GM18861 (cell line): Measurements from ENCODE around the gene TASP1.

Source experiments
- ATAC-seq: cut with Tn5 transposase; IDR thresholded peaks from one replicate; pipeline ENCODE4 v1.9.1; 2021; ENCODE audit not compliant: unreplicated experiment

TASP1 gene

DNA sequence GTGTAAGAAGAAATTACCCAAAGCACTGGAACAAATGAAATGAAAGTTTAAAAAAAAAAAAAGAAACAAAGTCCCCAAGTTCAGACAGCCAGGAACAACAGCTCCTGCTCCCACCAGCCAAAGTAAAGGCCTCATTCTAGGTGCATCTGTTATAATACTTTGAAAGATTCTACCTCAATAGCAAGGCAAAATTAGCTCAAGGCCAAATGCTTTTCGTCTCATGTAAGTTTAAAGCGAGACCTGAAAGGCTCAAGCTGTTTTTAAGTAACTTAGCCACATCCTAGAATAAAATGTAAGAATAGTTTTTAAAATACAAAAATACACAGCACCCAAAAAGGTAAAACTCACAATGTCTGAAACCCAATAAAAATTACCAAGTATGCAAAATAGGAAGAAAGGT is 64.7 kb downstream of the TASP1 start:
- no peak for ATAC-seq

DNA sequence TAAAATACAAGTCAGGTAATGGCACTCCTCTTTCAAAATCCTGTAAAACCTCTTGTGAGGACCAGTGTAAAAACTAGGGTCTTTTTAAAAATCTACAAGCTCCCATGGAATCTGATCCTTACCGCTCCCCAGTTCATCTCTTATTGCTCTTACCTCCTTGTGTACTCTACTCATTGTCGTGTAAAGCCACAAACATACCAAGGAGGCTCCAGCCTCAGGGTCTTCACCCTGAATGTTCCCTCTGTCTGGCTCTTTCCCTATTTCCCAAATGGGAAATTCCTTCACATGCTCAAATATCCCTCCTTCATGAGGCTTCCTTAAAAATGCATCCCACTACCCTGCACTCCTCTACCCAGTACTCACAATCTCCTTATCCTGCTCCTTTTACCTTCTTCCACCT is 67.1 kb downstream of the TASP1 start:
- ATAC-seq = no peak

DNA sequence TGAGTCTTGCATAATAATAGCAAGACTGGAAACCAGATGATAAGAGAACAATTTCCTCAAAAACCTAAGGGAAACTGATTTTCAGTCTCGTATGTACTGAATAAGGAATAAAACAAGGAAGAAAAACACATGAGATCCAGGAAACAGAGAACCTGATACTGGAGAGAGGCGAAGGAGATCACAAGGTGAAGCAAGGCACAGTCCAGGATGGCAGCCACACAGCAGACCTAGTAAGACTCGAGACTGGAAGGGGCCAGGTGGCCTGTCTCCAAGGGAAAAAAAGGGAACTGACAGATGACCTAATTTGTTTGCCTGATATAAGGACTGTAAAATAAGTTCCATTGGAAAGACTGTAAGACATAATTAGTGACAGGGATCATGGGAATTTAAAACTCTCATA is 71.1 kb downstream of the TASP1 start:
- no peak for ATAC-seq

DNA sequence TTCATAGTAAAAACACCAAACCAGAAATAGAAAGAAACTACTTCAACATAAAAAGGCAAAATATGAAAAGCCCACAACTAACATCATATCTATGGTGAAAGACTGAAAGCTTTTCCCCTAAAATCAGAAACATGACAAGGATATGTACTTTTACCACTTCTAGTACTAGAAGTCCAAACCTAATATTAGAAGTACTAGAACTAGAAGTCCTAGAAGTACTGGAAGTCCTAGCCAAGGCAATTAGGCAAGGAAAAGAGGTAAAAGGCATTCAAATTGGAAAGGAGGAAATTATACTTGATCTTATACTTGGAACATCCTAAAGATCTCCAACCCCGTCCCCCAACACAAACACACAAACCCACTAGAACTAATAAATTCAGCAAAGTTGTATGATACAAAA is 74.9 kb downstream of the TASP1 start:
- ATAC-seq = no peak

DNA sequence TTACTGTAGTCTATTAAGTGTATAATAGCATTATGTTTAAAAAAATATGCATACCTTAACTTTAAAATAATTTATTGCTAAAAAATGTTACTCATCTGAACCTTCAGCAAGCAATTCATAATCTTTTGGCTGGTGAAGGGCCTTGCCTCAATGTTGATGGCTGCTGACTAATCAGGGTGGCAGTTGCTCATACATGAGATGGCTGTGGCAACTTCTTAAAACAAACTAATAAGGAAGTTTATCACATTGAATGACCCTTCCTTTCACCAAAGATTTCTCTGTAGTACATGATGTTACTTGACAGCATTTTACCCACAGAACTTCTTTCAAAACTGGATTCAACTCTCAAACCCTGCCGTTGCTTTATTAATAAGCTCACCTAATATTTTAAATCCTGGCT is 84.0 kb downstream of the TASP1 start:
- ATAC-seq = no peak

DNA sequence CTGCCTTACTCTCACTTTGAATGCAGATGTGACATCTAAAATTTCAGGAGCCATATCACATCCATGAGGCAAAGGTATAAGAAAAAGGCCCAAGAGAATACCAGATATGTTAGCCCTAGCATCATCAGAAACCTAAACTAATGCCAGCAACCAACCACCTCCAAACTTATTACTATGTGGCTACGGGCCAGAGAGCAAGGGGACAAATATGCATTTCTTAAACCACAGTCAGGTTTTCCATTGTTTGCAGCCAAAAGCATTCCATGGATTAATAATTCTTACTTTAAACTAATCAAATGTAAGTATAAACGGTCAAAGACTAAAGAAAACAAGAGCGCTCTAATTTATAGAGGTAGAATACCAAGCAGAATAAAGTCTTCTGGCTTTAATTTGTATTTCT is 84.7 kb downstream of the TASP1 start:
- no peak for ATAC-seq

DNA sequence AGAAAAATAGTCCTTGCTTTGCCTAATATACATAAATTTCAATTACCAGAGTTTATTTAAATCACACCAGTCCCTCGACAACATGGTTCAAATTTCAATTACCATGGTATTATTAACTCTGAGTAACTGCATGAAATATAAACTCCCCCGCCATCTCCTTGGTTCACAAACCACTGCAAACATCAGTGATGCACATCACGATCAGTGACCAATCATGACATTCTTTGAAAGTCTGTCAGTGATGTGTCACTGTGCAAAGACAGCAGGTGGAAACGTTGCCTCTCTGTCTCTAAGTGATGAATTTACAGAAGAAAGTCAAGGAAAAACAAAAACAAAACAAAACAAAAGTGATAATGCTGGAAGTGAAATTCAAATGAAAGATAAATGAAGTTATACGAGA is 86.7 kb downstream of the TASP1 start:
- ATAC-seq = no peak

DNA sequence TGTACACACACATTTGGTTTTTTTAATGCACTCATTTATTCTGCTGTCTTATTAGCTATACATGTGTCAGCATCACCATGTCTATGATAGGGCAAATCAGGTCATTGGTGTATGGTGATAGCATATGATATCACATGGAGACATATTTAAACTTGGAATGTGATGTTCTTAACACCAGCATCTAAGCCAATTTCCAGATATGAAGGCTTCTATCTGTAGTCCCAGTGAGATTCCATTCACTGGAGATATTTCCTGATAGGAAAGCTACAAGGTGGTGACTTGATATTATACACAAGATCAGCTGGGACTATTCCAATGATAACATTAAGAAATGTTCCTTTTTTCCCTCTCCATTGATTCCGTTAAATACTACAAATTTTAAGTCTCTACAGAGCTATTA is 89.3 kb downstream of the TASP1 start:
- no peak for ATAC-seq

DNA sequence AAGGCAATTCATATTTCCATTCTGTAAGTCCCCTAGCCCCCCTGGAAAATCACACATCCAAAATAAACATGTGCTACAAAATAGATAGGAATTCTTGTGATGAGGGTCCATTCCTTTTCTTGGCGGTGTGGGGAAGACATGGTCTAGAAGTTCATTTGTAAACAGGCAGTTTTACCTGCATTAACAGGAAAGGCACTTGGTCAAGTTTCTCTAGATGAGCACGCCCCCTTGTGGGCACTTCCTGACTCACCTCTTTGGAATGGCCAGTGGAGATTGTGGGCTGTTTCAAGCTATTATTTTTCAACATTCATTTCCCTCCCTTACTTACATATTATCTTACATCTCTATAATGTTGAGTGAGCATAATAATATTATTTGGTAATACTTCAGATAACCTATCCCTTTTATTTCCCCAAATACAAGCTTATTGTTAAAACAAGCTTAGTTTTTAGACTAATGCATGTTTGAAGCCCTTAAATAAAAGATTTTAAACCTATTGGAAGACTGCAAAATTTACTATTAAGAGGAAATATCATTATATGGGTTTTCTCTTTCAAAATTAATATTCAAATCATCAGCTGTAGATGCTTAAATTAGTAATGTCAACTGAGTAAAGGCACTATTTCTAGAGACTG is 92.1 kb downstream of the TASP1 start:
- peak; percentile 72 for ATAC-seq

DNA sequence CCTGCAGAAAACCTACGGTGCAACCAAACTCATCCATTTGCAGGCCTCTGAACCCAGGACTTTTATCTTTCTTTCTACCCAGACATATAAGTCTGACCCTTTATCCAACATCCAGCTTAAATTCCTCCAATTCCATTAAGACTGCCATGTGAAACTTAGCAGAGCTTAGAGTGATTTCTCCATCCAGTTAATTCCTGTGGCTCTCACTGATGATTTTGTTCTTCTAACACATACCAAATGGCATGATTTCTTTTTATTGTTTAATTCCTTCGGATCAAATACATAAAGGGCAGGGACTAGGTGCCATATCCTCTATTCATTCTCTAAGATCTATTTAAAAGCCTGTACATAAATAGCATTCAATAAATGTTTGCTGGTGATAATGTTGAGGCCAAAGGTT is 92.9 kb downstream of the TASP1 start:
- ATAC-seq = no peak

DNA sequence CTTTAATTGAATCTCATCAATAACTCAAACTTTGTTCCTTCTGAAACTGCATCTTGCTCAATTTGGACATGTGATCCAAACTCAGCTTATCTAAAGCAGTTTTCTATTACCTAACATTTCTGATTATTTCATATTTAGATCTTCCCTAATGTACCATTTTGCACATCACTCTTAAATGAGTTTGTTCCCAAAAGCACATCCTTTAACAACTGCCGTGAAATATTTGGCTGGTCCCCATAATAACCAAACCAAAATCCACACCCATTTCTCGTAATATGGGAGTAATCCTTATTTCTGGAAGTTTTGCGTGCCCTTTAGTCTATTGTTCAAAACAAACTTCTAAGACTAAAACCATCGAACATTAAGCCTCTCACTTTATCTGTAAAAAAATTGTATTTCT is 94.9 kb downstream of the TASP1 start:
- ATAC-seq = no peak

DNA sequence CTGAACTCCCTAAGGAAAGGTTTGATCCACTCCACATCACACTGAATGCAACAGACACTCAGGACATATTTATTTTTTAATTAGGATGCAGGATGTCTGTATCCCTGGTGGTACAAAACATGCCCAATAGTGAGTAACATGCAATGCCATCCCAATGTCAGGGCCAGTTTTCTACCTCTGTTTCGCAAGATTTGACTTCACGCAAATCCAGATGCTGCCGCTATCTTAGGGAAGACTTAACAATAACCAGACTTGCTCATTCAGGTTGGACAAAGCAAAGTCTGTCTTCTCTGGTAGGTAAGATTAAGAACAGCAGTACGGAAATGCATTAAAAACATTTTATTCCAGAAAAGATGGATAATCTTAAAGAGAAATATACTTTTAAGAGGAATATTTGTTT is 103.1 kb downstream of the TASP1 start:
- no peak for ATAC-seq

DNA sequence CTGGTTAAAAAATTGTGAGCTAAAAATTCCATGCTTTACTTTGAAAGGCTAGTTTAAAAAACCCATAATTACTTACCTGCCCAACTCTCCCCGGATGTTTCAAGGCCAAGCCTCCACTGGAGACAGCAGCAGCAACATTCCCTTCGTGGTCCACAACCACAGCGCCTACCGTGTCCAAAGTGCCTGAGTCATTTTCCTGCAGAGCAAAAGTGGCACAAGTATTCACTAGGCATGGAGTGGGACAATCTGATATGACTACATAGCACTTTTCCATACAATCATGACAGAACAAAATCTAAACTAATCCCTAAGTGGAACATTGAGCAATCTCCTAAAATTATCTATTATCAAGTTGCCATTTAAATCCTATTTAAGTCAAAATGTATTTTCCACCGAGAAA is 104.8 kb downstream of the TASP1 start:
- ATAC-seq = no peak

DNA sequence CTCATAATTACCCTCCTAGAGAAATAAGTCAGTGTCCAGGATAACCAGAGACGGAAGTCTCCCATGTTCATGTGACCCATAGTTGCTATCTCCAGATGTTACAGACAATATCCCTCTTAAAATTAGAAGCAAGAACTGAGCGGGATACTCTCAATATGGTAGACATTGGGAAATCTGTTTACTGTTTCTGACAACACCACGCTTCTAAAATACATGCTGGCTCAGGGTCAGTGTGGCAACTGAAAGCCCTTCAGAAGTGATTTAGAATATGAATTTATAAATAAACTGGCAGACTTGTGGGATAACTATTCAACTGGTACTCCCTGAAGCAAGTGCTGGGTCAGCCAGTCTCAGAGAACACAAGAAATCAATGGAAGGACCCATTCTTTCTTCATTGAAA is 108.6 kb downstream of the TASP1 start:
- no peak for ATAC-seq

DNA sequence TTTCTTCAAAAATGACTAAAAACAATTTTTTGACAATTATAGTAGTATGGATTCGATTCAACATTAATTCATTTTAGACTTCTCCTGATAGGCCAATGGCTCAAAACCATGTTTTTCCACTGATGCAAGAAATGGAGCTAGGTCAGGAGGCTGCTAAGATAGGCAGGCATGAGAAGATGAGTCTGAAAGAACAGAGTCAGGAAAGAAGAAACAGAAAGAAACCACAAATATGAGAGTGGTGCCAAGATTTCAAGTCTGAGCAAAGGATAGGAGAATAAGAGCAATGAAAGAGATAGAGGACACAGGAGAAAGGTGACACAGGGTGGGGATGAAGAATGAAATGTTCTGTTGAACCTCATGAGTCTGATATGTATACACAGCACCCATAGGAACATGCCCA is 112.2 kb downstream of the TASP1 start:
- no peak for ATAC-seq

DNA sequence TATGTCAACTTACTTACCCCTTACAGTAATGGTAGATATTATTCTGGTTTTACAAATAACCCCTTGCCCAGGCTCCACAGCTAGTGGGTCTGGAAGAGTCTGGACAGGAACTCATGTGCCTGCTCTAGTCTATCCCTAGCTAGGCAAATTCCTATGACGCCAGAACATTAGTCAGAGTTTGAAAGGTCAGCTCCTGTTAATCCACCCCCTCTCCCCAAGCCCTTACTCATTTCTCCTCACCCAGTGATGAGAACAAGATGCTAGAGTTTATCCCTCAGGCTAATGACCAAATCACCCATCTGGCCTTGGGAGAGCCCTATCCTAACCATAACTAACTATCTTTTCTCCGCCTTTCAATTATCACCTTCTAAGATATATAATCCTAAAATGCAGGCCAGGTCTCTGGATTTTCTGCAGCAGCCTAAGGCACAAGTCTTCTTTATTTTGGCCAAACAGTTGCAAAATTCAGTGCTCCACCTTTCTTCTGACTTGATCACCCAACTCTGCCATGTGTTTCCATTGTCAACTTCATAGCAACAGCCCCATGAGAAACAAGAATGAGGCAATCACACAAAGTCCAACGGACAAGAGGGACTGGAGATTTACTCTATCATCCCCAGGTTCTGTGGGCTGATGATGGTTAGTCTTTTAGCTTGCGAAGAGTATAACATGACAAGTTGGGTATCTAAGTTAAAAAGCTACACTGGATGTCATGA is 113.3 kb downstream of the TASP1 start:
- ATAC-seq = no peak

DNA sequence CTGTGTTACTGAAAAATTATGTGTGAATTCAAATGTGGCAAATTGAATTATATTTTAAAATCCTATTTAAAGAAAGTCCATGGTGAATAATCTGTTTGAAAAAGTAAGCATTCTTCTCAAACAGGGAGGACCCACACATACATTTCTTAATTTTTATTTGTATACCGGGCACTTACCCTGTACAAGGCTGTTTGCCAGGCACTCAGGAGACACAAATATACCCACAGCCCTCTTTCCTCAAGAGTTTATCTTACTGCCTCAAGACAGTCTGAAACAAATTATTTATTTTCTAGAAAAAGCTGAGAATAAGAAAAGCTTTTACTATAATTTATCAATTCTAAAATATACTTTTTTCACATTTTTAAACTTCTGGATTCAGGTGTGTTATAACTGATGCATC is 114.4 kb downstream of the TASP1 start:
- ATAC-seq = no peak

DNA sequence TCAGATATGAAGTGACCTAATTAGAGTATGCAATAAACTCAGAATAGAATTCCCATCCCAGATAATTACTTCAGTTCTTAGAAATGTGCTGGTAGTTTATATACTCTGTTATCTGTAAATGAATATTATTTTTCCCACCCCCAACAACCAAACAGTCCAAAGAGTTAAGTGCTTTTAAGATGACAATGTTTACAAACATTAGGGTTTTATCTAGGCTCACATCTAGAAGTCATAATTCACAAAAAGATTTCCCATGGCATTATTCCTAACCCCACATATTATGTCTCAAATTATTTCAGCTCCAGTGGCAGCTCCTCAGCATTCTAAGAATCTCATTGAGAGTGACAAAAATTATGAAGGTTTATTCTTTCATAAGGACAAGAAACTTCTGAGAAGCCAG is 120.9 kb downstream of the TASP1 start:
- ATAC-seq = no peak

DNA sequence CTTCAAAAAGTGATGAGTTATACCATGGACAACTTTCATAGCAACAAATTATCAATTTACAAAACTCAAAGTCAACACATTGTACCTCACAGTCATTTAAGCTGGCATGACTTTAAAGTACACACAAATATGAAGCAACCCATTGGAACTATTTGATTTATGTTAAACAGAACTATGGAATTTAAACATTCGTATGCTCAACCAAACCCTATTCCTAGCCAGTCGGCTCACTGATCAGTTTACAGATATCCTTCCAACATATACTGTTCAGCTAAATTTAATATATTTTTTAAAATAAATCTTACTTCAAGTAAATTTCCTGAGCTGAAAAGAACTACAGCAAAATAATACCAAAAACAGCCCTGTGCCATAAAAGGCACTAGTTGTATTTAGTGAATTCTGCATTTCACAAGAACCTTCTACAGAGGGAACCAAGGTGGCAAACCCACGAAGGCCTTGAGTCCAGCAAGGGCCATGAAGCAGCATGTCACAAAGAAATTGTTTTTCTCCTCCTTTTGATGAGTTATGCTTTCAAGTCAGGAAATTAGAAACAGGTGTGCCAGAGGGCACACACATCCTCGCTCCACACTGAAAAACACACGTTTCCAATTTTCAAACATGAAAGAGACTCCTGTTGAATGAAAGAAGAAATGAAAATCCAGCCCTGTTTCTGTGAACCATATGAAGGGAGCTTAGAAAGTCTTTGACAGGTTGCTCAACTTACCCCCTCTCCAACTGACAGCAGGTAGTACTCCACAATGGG is 122.8 kb downstream of the TASP1 start:
- ATAC-seq = no peak

DNA sequence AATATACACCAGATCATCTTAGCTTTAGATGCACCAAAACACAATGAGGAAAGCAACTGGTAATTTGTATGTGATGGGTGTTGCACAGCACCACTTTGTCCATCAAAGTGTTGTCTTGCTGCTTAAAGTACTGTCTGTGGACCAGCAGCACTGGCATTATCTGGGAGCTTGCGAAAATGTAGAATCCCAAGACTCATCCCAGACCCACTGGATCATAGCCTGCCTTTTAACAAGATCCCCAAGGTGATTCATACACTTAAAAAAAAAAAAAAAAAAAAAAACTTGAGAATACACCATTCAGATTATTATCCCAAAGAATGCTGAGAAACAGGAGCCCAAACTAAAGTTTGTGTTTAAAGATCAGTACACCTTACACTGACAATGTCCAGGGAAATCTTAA is 123.4 kb downstream of the TASP1 start:
- no peak for ATAC-seq

DNA sequence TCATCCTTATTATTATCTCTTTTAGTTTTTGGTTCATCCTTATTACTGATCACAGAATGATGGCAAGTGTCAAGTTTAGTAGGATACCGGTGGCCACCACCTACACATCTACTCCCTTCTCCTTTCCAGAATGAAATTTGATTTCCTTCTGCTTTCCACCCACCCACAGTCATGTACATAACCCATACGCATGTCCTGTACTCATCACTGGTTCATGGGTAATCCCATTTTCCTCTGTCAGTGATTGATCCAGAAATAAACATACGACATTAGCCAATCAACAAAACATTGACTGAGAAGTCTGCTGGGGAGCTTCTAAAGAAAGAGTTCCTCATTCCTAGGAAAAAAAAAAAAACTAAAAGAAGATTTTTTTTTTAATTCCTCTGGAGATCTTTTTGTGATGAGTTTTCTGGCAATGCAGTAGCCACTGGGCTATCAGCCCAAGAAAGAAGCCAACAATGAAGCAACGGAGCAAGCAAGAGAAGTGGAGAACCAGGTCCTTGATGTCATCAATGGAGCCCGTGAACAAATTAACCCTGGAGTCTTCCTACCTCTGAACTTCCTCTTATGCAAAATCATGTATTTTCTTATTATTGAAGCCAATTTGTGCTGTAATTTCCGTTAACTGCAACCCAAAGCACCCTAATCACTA is 127.8 kb downstream of the TASP1 start:
- no peak for ATAC-seq

DNA sequence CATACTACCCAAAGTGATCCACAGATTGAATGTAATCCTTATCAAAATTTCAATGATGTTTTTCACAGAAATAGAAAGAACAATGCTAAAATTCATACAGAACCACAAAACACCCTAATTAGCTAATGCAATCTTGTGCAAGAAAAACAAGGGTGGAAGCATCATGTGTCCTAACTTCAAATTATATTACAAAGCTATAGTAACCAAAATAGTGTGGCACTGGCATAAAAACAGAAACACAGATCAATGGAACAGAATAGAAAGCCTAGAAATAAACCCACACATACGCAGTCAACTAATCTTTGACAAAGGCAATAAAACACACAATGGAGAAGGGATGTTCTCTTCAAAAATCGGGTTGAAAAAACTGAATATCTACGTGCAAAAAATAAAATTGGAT is 131.1 kb downstream of the TASP1 start:
- no peak for ATAC-seq
